IMR-90 (cell line): ENCODE results near the gene CHST14.

Experiments
- CEBPB ChIP-seq: IDR thresholded peaks from 2 replicates; pipeline ENCODE4 v1.6.1; 2012; ENCODE audit warnings: low read depth, low read length, improper control_type of control experiment
- CTCF ChIP-seq: conservative IDR thresholded peaks from 2 replicates; pipeline ENCODE4 v1.5.1; 2012; ENCODE audit warnings: mild to moderate bottlenecking, low read depth, low read length, improper control_type of control experiment
- MAZ ChIP-seq: IDR thresholded peaks from 2 replicates; pipeline ENCODE4 v1.6.1; 2012; ENCODE audit warnings: low read depth, mild to moderate bottlenecking, low read length, improper control_type of control experiment, moderate library complexity, borderline replicate concordance
- USF2 ChIP-seq: fragments of 150-350 bp; IDR thresholded peaks from 2 replicates; pipeline ENCODE4 v1.6.1; 2017; ENCODE audit warnings: mild to moderate bottlenecking, antibody characterized with exemption, low read length, low read depth

DNA sequence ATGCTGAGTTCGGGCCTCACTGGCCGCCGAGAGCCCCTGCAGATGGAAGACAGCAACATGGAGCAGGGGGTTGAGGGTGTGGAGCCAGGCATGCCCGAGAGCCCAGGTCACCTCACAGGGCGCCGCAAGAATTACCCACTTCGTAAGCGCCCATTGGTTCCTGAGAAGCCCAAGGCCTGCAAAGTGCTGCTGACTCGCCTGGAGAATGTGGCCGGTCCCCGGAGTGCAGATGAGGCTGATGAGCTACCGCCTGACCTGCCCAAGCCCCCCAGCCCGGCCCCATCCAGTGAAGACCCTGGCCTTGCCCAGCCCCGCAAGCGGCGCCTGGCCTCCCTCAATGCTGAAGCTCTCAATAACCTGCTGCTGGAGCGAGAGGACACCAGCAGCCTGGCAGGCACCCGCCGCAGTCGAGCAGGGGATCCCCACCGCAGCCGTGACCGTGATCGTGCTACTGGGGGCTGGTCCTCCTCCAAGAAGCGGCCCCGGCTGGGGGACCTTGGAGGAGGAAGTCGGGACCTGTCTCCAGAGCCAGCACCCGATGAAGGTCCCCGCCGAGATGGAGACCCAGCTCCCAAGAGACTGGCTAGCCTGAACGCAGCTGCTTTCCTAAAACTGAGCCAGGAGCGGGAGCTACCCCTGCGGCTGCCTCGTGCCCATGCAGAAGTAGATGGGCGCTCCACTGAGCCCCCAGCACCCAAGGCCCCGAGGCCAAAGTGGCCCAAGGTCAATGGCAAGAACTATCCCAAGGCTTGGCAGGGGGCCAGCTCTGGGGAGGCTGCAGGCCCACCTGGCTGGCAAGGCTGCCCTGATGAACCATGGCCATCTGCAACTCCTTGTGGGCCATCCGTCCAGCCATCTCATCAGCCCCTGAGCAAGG, 12.1 kb upstream of the CHST14 start:
- no peak for TF ChIP-seq CTCF
- no peak for TF ChIP-seq USF2
- no peak for TF ChIP-seq MAZ
- TF ChIP-seq CEBPB = no peak
